Ovary (tissue), 9 donors: ENCODE data around the gene SENP6. TPM values are rescaled to one million over a fixed set of nuclear protein-coding genes. Genes with fewer than 3 reads are reported as not detected.
"Not testable (repeated sequence)": the region's sequence is repeated elsewhere in the genome, so short reads cannot be mapped to it uniquely, and the experiment has no call there.

ENCODE experiments used
- DNase-seq, 5 donors: peaks; one replicate each; pipeline ENCODE4 v3.0.0-alpha.2; 2019 to 2020
- H3K27ac ChIP-seq, 2 donors: fragments of 200-600 bp; one replicate each; pipeline versions ENCODE4 v1.5.1 to v1.8.0; 2019 to 2022
- H3K27me3 ChIP-seq: fragments of 200-600 bp; one replicate; pipeline ENCODE4 v1.8.0; 2022
- H3K36me3 ChIP-seq: fragments of 200-600 bp; sonication (generic); one replicate; pipeline ENCODE4 v1.5.1; 2019
- H3K4me1 ChIP-seq: one replicate; pipeline ENCODE4 v1.8.1; 2013; ENCODE audit warnings: mild to moderate bottlenecking, moderate library complexity; ENCODE audit not compliant: insufficient read depth
- H3K4me3 ChIP-seq: fragments of 200-600 bp; sonication (generic); one replicate; pipeline ENCODE4 v1.5.1; 2017
- H3K9me3 ChIP-seq, 2 donors: fragments of 200-600 bp in 1 of 2; sonication (generic) in 1 of 2; one replicate each; pipeline versions ENCODE4 v1.5.1 to v1.8.1; 2013 to 2019; ENCODE audit warnings: mild to moderate bottlenecking in 1 of 2, moderate library complexity in 1 of 2
- EP300 ChIP-seq: sonication (generic); formaldehyde crosslinking; IDR thresholded peaks from one replicate; pipeline ENCODE4 v1.6.1; 2017; ENCODE audit warnings: antibody characterized with exemption
- POLR2A ChIP-seq: fragments of 450-650 bp; IDR thresholded peaks from one replicate; pipeline ENCODE4 v1.6.1; 2017; ENCODE audit warnings: antibody characterized with exemption, mild to moderate bottlenecking, moderate library complexity
- WGBS, 3 donors: extraction: QIAGEN DNeasy Blood & Tissue Kit in 1 of 3; methylation state at CpG; one replicate each; pipeline versions ENCODE4 v1.1.5 to v1.1.7; 2013 to 2017; 5-methylcytosine and 5-hydroxymethylcytosine counted together
- intact Hi-C, 4 donors: fragments of 100-400 bp; cut with DNase I; formaldehyde crosslinking; loops; one replicate each; pipeline versions ENCODE4 v1.11.0 to v1.15.1; 2022 to 2023
- polyA plus RNA-seq, 2 donors: library from polyadenylated mRNA; stranded (reverse); fragments of 200-250 nt in 1 of 2; fragments of 350-450 nt in 1 of 2; fragmentation: Illumina TruSeq in 1 of 2; extraction: RNeasy Lipid Tissue Mini Kit (QIAGEN cat#74804) in 1 of 2; gene quantifications; one replicate each; pipeline ENCODE4 v1.2.3, GENCODE V29; 2013 to 2014
- total RNA-seq, 7 donors: library from RNA; depleted of rRNA in 2 of 7; stranded (reverse); fragments of >200 nt in 2 of 7; fragmentation: NEBNext Ultra II Directional in 3 of 7; extraction: Animal tissue kit (Norgen Biotek cat#: 25700) in 3 of 7; gene quantifications; one replicate each; pipeline versions ENCODE4 v1.1.0 to v1.2.4, GENCODE V29; 2016 to 2023
- TF ChIP-seq, protein P1 (sequence below), 3 donors: fragments of 450-650 bp in 2 of 3; fragments of 200-600 bp in 1 of 3; IDR thresholded peaks; one replicate each; pipeline versions ENCODE4 v1.5.1 to v1.8.0; 2016 to 2022; ENCODE audit warnings: antibody characterized with exemption in 3 of 3, mild to moderate bottlenecking in 1 of 3
- donor health status: DM: no; HTN: no; CAD: no; lungs with moderate emphysema.
- donor health status: DM: no; HTN: no; CAD: no.
- donor health status: Bipolar disorder and iron deficiency.
- donor health status: DM: yes; HTN: yes; CAD: no.
- donor health status: DM: no; HTN: no; CAD: no.
- donor health status: DM: yes; HTN: yes; CAD: no.

Gene SENP6
- total and polyA plus RNA-seq, 9 donors = 43.0 to 158 (median 132) TPM

DNA sequence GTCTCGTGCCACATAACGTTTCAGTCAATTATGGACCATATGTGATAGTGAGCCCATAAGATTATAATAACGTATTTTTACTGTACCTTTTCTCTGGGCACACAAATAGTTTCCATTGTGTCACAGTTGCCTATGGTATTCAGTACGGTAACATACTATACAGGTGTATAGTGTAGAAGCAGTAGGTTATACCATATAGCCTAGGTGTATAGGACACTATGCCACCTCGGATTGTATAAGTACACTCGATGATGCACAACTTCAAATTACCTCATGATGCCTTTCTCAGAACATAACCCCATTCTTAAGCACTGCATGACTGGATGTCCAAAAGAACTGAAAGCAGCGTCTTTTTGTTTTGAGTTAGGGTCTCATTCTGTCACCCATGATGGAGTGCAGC is 87.9 kb downstream of the SENP6 start:
- no peak for DNase-seq
- no peaks in the 10 kb centered on the region for H3K27me3 ChIP-seq
- H3K27ac ChIP-seq = no peak overlapping the region
- WGBS, 3 donors = 80 to 89% (median 87%) methylated on average over 7 of the region's 7 CpGs
- intact Hi-C loops = no loop called here
- H3K4me3 ChIP-seq = no peak overlapping the region
- H3K9me3 ChIP-seq = no peaks in the 10 kb centered on the region
- no peaks in the 10 kb centered on the region for H3K36me3 ChIP-seq
- no peaks in the 10 kb centered on the region for H3K4me1 ChIP-seq
- TF ChIP-seq EP300 (no peak), POLR2A (no peak)
- TF ChIP-seq, protein P1, sequence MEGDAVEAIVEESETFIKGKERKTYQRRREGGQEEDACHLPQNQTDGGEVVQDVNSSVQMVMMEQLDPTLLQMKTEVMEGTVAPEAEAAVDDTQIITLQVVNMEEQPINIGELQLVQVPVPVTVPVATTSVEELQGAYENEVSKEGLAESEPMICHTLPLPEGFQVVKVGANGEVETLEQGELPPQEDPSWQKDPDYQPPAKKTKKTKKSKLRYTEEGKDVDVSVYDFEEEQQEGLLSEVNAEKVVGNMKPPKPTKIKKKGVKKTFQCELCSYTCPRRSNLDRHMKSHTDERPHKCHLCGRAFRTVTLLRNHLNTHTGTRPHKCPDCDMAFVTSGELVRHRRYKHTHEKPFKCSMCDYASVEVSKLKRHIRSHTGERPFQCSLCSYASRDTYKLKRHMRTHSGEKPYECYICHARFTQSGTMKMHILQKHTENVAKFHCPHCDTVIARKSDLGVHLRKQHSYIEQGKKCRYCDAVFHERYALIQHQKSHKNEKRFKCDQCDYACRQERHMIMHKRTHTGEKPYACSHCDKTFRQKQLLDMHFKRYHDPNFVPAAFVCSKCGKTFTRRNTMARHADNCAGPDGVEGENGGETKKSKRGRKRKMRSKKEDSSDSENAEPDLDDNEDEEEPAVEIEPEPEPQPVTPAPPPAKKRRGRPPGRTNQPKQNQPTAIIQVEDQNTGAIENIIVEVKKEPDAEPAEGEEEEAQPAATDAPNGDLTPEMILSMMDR (IDR thresholded peaks at IDR 0.05) = no peak

DNA sequence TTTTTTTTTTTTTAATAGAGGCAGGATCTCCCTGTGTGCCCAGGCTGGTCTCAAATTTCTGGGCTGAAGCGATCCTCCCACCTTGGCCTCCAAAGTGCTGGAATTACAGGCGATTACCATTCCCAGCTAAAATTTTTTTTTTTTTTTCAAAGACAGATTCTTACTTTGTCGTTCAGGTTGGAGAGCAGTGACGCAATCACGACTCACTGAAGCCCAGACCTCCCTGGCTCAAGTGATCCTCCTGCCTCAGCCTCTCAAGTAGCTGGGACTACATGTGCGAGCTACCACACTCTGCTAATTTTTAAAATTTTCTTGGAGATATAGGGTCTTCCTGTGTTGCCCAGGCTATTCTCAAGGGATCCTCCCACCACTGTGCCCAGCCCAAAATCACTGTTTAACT is 89.3 kb downstream of the SENP6 start:
- no peaks in the 10 kb centered on the region for H3K36me3 ChIP-seq
- no peak for DNase-seq
- H3K27me3 ChIP-seq = no peaks in the 10 kb centered on the region
- H3K9me3 ChIP-seq = no peaks in the 10 kb centered on the region
- intact Hi-C loops = no loop called here
- 93 to 95% (median 94%) methylated on average over 6 of the region's 6 CpGs for WGBS, 3 donors
- no peak overlapping the region for H3K27ac ChIP-seq
- no peak for TF ChIP-seq EP300
- no peak for TF ChIP-seq POLR2A
- TF ChIP-seq, protein P1 (IDR thresholded peaks at IDR 0.05) = no peak
- H3K4me3 ChIP-seq = no peak overlapping the region
- H3K4me1 ChIP-seq = no peaks in the 10 kb centered on the region

DNA sequence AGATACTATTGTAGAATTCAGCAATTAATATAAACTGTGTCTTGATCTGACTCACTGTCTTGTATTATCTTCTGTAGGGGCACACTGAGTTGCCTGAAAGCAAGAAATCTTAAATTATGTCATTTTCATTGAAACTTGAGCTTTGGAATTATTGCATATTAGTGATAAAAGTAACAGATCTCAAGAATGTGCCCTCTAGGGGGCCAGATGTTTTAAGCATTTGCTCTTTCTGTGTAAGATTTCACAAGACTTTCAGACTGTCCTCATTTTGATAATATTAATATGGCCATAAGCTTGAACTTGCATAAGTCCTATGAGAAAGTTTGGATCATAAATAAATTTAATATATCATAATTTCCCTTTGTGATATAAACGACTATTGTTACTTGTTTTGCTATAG is 91.9 kb downstream of the SENP6 start:
- intact Hi-C loops = no loop called here
- WGBS, 3 donors = 68 to 76% (median 70%) methylated on average over 1 of the region's 1 CpG
- no peak for DNase-seq
- Histone ChIP-seq H3K9me3 (no peaks in the 10 kb centered on the region), H3K27me3 (no peaks in the 10 kb centered on the region), H3K27ac (no peak overlapping the region), H3K4me1 (no peaks in the 10 kb centered on the region), H3K4me3 (no peak overlapping the region), H3K36me3 (no peaks in the 10 kb centered on the region)
- no peak for TF ChIP-seq EP300
- TF ChIP-seq, protein P1 (IDR thresholded peaks at IDR 0.05) = no peak
- TF ChIP-seq POLR2A = no peak

DNA sequence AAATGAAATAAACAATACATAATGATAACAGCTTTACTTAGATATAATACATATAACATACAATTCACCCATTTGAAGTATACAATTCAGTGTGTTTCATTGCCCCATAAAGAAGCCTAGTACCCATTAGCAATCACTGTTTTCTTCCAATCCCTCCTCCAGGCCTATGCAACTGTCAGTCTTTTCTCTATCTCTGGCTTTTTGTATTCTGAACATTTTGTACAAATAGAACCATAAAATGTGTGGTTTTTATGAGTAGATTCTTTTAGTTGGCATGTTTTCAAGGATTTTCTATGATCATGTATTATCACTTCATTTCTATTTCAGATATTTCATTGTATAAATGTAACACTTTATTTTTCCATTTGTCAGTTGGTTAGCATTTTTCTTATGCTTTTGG is 92.7 kb downstream of the SENP6 start:
- intact Hi-C loops = no loop called here
- no peaks in the 10 kb centered on the region for H3K27me3 ChIP-seq
- no peaks in the 10 kb centered on the region for H3K36me3 ChIP-seq
- H3K27ac ChIP-seq = no peak overlapping the region
- DNase-seq = no peak
- no peak overlapping the region for H3K4me3 ChIP-seq
- no peaks in the 10 kb centered on the region for H3K9me3 ChIP-seq
- TF ChIP-seq, protein P1 (IDR thresholded peaks at IDR 0.05) = no peak
- TF ChIP-seq EP300 (no peak), POLR2A (no peak)
- H3K4me1 ChIP-seq = no peaks in the 10 kb centered on the region

DNA sequence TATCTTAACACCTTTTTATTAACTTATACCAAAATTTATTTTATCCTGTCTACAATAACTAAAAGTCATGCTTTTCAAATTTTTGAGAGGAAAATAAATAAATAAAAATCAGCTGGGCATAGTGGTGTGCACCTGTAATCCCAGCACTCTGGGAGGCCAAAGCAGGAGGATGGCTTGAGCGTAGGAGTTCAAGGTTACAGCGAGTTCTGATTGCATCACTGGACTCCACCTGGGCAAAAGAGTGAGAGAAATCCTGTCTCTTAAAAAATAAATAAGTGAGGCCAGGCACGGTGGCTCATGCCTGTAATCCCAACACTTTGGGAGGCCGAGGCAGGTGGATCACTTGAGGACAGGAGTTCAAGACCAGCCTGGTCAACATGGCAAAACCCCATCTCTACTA is 106.7 kb downstream of the SENP6 start:
- WGBS, 3 donors = 95 to 98% (median 95%) methylated on average over 4 of the region's 4 CpGs
- H3K9me3 ChIP-seq, H3K36me3 ChIP-seq: not testable (repeated sequence)

More for the DNA sequence above, 106.7 kb downstream of the SENP6 start:
- H3K27me3 ChIP-seq, H3K4me3 ChIP-seq, intact Hi-C loops, H3K4me1 ChIP-seq, H3K27ac ChIP-seq, DNase-seq: not testable (repeated sequence)
